Bronchial epithelial cell (primary cell): ENCODE data around the gene TUBB4B. TPM values are rescaled to one million over a fixed set of nuclear protein-coding genes. Genes with fewer than 3 reads are reported as not detected.
A peak's percentile ranks its signal among the peaks of the same experiment; 100 is the strongest.

Experiments
- DNase-seq: peaks from one replicate; pipeline ENCODE4 v3.0.0-alpha.2; 2010; ENCODE audit warnings: low read depth
- FAIRE-seq: peaks from 2 replicates; lab custom pipeline; 2011; peaks lifted over from hg19 to GRCh38; lab: Jason Lieb, UNC
- H3K27me3 ChIP-seq: 2 replicates; pipeline ENCODE4 v1.5.1; 2011; ENCODE audit warnings: low read length; ENCODE audit not compliant: control insufficient read depth, insufficient read depth
- H3K36me3 ChIP-seq: 2 replicates; pipeline ENCODE4 v1.5.1; 2011; ENCODE audit warnings: low read length; ENCODE audit not compliant: control insufficient read depth, insufficient read depth
- H3K4me3 ChIP-seq: 2 replicates; pipeline ENCODE4 v1.5.1; 2011; ENCODE audit warnings: mild to moderate bottlenecking, low read depth, low read length, control low read depth
- CTCF ChIP-seq: IDR thresholded peaks from 2 replicates; pipeline ENCODE4 v1.5.1; 2011; ENCODE audit warnings: mild to moderate bottlenecking, moderate library complexity, low read length, control low read depth, inconsistent platforms; ENCODE audit not compliant: insufficient read depth, severe bottlenecking
- total RNA-seq: library from RNA; depleted of rRNA; stranded (reverse); fragments of >200 nt; gene quantifications from 2 replicates; pipeline ENCODE4 v1.2.1, GENCODE V29; 2014

The TUBB4B gene
- total RNA-seq, 1 donor from 2014 or later: 82.7 TPM

- no peak for TF ChIP-seq CTCF
- Histone ChIP-seq H3K27me3 (no peaks in the 10 kb centered on the region), H3K36me3 (peaks cover 6% of the 10 kb centered on the region), H3K4me3 (no peak overlapping the region)
- DNase-seq (no peak), FAIRE-seq (no peak)
These were observed 26.5 kb upstream of the TUBB4B start for GRCh38 chr9:137214620-137215019.

GRCh38 chr9:137215196-137215986 is 25.7 kb upstream of the TUBB4B start:
- no peak for DNase-seq
- no peak for FAIRE-seq
- H3K27me3 ChIP-seq: no peaks in the 10 kb centered on the region
- H3K4me3 ChIP-seq: no peak overlapping the region
- peaks cover 6% of the 10 kb centered on the region for H3K36me3 ChIP-seq
- TF ChIP-seq CTCF: no peak

- Histone ChIP-seq H3K36me3 (peaks cover 6% of the 10 kb centered on the region), H3K4me3 (no peak overlapping the region), H3K27me3 (no peaks in the 10 kb centered on the region)
- no peak for DNase-seq
- TF ChIP-seq CTCF: no peak
- no peak for FAIRE-seq
These were observed 24.7 kb upstream of the TUBB4B start for GRCh38 chr9:137216188-137216965.

- FAIRE-seq: peak; percentile 55
- Histone ChIP-seq H3K36me3 (peaks cover 6% of the 10 kb centered on the region), H3K27me3 (no peaks in the 10 kb centered on the region), H3K4me3 (peak overlapping the region; percentile 31)
- peak; percentile 59 for DNase-seq
- peak; percentile 10 for TF ChIP-seq CTCF
These were observed 23.5 kb upstream of the TUBB4B start for GRCh38 chr9:137217276-137218211.

- no peak overlapping the region for H3K4me3 ChIP-seq
- FAIRE-seq: no peak
These were observed 22.8 kb upstream of the TUBB4B start for GRCh38 chr9:137218212-137218753.

More at GRCh38 chr9:137218212-137218753, 22.8 kb upstream of the TUBB4B start:
- Histone ChIP-seq H3K27me3 (no peaks in the 10 kb centered on the region), H3K36me3 (peaks cover 6% of the 10 kb centered on the region)
- DNase-seq: no peak
- no peak for TF ChIP-seq CTCF
